SIG-M5 treated with dmso at 0.1 percent for 504 hours (cell line): ENCODE results near the gene FBXO47.

ENCODE experiments used
- DNase-seq: peaks from one replicate; lab custom pipeline; 2025; ENCODE audit not compliant: unreplicated experiment; lab: John Stamatoyannopoulos, UW

The FBXO47 gene

DNA sequence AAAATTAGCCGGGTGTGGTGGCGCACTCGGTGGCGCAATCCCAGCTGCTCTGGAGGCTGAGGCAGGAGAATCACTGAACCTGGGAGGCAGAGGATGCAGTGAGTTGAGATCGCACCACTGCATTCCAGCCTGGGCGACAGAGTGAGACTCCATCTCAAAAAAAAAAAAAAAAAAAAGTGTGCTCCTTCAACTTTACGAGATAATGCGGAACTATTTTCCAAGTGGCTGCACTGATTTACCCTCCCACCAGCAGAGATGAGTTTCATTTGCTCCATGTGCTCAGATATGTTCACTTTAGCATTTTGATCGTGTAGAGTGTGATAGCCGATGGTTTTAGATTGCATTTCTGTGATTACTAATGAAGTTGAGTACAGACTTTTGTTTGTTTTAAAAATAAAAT, 61.8 kb downstream of the FBXO47 start:
- DNase-seq, result no peak

- no peak for DNase-seq
These were observed 62.3 kb downstream of the FBXO47 start for GRCh38 chr17:38904892-38905291.

- no peak for DNase-seq
These were observed 63.8 kb downstream of the FBXO47 start for GRCh38 chr17:38903404-38903803.

GRCh38 chr17:38900978-38901656, 66.1 kb downstream of the FBXO47 start:
- DNase-seq, result peak; percentile 95

DNA sequence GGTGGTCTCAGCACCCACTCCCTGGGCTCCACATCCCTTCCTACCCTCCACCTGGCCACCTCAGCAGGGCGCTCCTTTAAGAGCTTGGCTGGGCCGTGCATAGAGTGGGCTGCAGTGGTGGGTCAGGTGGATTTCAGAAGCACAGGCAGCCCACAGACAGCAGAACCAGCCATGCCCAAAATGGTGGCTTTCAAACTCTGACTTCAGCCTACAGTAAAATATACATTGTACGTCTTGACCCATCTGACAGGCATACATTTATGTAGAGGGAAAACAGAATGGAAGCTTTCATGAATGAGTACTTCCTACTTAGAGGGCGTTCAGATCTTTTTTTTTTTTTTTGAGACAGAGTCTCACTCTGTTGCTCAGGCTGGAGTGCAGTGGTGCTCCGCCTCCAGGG, 67.8 kb downstream of the FBXO47 start:
- no peak for DNase-seq

DNA sequence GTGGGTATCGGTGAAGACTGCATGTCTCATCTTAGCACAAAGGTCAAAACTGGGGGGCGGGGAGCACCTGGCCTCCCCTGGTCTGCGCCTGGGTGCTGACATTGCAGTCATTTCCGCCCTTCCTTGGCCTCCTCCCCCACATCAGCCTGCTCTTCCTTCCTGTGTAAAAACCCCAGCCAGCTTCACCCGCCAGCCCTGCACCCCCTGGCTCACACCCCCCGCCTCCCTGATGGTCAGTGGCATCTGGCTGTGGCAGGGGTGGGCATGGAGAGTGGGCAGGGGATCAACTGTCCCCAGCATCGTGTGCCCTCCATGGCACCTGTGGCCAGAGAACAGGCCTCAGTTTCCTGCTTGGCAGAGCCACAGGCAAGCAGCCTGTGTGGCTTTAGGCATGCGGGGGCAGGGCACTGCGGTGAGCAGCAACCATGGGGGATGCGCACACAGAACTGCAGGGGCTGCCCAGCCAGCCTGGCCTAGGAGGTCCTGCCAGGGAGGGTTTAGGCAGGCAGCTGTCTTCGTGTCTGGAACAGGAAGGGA, 68.3 kb downstream of the FBXO47 start:
- DNase-seq, result peak; percentile 68

GRCh38 chr17:38898291-38898679, 68.9 kb downstream of the FBXO47 start:
- DNase-seq, result no peak

- DNase-seq, result no peak
These were observed 69.4 kb downstream of the FBXO47 start for GRCh38 chr17:38897671-38898290.

DNA sequence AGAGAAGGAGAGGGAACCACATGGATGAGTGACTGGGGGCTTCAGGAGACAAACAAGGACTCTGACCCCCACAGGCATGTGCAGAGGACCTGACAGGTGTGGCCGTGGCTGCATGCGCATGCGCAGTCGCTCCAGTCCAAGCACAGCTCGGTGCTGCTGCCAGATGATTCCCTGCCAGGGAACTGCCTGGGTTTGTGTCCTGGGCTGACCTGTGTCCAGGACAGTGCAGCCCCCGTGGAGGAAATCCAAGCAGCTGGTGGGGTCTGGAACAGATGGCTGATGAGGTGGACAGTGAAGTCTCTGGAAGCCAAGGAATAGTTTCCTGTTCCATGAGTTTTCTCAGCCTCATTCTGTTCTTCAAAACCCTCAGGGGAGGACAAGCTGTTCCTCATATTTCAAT, 70.0 kb downstream of the FBXO47 start:
- DNase-seq, result no peak

GRCh38 chr17:38896346-38896954, 70.8 kb downstream of the FBXO47 start:
- DNase-seq, result no peak

- no peak for DNase-seq
These were observed 72.9 kb downstream of the FBXO47 start for GRCh38 chr17:38894276-38894675.

- DNase-seq, result no peak
These were observed 73.6 kb downstream of the FBXO47 start for GRCh38 chr17:38893607-38894006.

GRCh38 chr17:38893113-38893512, 74.1 kb downstream of the FBXO47 start:
- no peak for DNase-seq

- no peak for DNase-seq
These were observed 74.6 kb downstream of the FBXO47 start for GRCh38 chr17:38892620-38893019.

DNA sequence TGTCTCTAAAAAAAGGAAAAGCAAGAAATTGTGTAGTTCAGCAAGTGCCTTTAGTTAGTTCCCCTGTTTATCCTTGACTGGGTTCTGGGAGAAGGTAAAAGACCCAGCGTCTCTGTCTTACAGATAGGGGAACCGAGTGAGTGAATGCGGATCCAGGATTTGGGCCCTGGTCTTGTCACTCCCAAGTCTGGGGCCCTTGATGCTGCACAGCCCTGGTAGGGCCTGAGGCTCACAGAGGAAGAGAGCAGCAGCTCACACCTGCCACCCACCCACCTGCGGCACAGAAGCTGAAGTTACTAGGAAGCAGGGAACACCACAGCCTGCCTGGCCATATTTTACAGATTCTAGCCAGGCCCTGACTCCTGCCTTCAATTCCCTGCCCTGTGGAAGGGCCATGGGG, 75.1 kb downstream of the FBXO47 start:
- DNase-seq, result no peak

DNA sequence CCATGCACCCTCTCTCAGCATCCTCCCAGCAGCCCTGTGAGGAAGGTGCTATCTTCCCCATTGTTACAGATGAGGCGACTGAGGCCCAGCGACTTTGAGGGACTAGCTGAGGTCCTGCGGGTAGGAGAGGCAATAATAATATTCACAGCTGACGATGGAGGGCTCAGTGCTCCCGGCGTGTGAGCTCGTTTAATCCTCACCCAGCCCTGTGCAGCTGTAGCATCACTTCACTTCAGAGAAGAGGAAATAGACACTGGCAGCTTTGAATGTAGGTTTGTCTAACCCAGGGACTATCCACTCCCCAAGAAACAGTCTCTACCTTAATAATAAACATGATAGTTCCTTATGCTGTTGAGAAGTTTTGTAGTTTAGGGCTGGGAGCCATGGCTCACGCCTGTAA, 75.8 kb downstream of the FBXO47 start:
- DNase-seq, result no peak

DNA sequence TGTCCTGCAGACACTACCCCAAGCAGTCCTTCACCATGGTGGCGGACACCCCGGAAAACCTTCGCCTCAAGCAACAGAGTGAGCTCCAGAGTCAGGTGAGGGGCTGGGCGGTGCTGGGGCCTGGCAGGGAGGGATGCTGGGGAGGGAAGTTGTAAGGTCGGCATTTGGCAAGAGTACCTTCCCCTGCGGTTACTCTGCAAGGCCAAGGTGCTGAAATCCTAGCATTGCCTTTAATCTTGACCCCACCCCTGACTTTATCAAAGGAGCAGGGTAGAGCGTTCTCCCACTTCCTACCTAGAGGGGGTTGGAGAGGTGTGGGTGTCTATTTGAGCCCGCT, 76.8 kb downstream of the FBXO47 start:
- no peak for DNase-seq

GRCh38 chr17:38889745-38890409, 77.3 kb downstream of the FBXO47 start:
- DNase-seq, result no peak

DNA sequence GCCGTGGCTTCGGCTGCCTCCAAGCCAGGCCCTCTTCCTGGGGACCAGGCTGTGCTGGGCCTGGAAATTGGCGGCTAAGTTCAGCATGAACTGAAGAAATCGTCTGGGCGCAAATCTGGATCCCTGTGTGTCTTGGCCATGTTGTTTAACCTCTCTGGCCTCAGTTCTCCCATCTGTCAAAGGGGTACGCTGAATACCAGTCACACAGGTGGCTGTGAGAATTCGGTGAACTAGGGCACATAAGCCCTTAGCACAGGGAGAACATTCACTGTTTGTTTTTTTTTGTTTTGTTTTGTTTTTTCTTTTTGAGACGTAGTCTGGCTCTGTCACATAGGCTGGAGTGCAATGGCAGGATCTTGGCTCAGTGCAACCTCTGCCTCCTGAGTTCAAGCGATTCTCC, 78.4 kb downstream of the FBXO47 start:
- DNase-seq, result no peak

GRCh38 chr17:38886643-38887010, 80.6 kb downstream of the FBXO47 start:
- DNase-seq, result no peak
